GM18508 (cell line): Measurements from ENCODE around the gene BMPER.
A peak's percentile ranks its signal among the peaks of the same experiment; 100 is the strongest.

Source experiments
- ATAC-seq: cut with Tn5 transposase; IDR thresholded peaks from one replicate; pipeline ENCODE4 v1.9.1; 2021; ENCODE audit warnings: moderate number of reproducible peaks; ENCODE audit not compliant: insufficient read depth, unreplicated experiment

Gene BMPER

GRCh38 chr7:33887266-33887975 lies 17.9 kb upstream of the BMPER start:
- ATAC-seq, result no peak

- ATAC-seq, result no peak
Observed at GRCh38 chr7:33888166-33888565, 17.2 kb upstream of the BMPER start.

GRCh38 chr7:33892945-33893344 lies 12.4 kb upstream of the BMPER start:
- no peak for ATAC-seq

GRCh38 chr7:33893377-33893776 lies 12.0 kb upstream of the BMPER start:
- ATAC-seq, result no peak

- peak; percentile 83 for ATAC-seq
Observed at GRCh38 chr7:33895025-33895804, 10.1 kb upstream of the BMPER start.

- ATAC-seq, result no peak
Observed at GRCh38 chr7:33900501-33900900, 4.8 kb upstream of the BMPER start.

GRCh38 chr7:33901199-33901598 lies 4.1 kb upstream of the BMPER start:
- ATAC-seq, result no peak

GRCh38 chr7:33901847-33902246 lies 3.5 kb upstream of the BMPER start:
- no peak for ATAC-seq

- ATAC-seq, result no peak
Observed at GRCh38 chr7:33902746-33903145, 2.6 kb upstream of the BMPER start.

- no peak for ATAC-seq
Observed at GRCh38 chr7:33903791-33904680, 1.3 kb upstream of the BMPER start.

- no peak for ATAC-seq
Observed at GRCh38 chr7:33904681-33905388, 504 bp upstream of the BMPER start.

- no peak for ATAC-seq
Observed at GRCh38 chr7:33906697-33907096, 1.4 kb downstream of the BMPER start.

GRCh38 chr7:33907625-33908024 lies 2.3 kb downstream of the BMPER start:
- ATAC-seq, result no peak

- no peak for ATAC-seq
Observed at GRCh38 chr7:33909318-33909717, 4.0 kb downstream of the BMPER start.

- no peak for ATAC-seq
Observed at GRCh38 chr7:33909755-33910154, 4.4 kb downstream of the BMPER start.

- no peak for ATAC-seq
Observed at GRCh38 chr7:33910756-33911155, 5.4 kb downstream of the BMPER start.

- ATAC-seq, result no peak
Observed at GRCh38 chr7:33916357-33917081, 11.2 kb downstream of the BMPER start.

GRCh38 chr7:33917661-33918060 lies 12.3 kb downstream of the BMPER start:
- ATAC-seq, result no peak

GRCh38 chr7:33918438-33919143 lies 13.3 kb downstream of the BMPER start:
- no peak for ATAC-seq
